Tibial nerve (tissue), 4 donors: Measurements from ENCODE around the gene ISYNA1. TPM values are rescaled to one million over a fixed set of nuclear protein-coding genes. Genes with fewer than 3 reads are reported as not detected.

ENCODE experiments used
- DNase-seq, 2 donors: peaks; one replicate each; pipeline ENCODE4 v3.0.0-alpha.2; 2019; ENCODE audit warnings: low spot score in 2 of 2
- H3K27ac ChIP-seq, 4 donors: fragments of 200-600 bp; sonication (generic) in 3 of 4; one replicate each; pipeline ENCODE4 v1.5.1; 2017 to 2019; ENCODE audit warnings: mild to moderate bottlenecking in 1 of 4
- H3K27me3 ChIP-seq, 2 donors: fragments of 200-600 bp; sonication (generic) in 1 of 2; one replicate each; pipeline versions ENCODE4 v1.5.1 to v1.6.0; 2017 to 2019
- H3K36me3 ChIP-seq, 3 donors: fragments of 200-600 bp; sonication (generic); one replicate each; pipeline ENCODE4 v1.5.1; 2018 to 2019
- H3K4me1 ChIP-seq, 4 donors: fragments of 200-600 bp; sonication (generic) in 3 of 4; one replicate each; pipeline ENCODE4 v1.5.1; 2017 to 2019
- H3K4me3 ChIP-seq, 4 donors: fragments of 200-600 bp; sonication (generic) in 3 of 4; one replicate each; pipeline ENCODE4 v1.5.1; 2017 to 2019; ENCODE audit warnings: mild to moderate bottlenecking in 1 of 4, moderate library complexity in 1 of 4
- H3K9me3 ChIP-seq, 4 donors: fragments of 200-600 bp; sonication (generic) in 3 of 4; one replicate each; pipeline ENCODE4 v1.5.1; 2017 to 2019
- EP300 ChIP-seq, 2 donors: sonication (generic); formaldehyde crosslinking; IDR thresholded peaks; one replicate each; pipeline ENCODE4 v1.6.1; 2017; ENCODE audit warnings: antibody characterized with exemption in 2 of 2, mild to moderate bottlenecking in 1 of 2
- POLR2A ChIP-seq, 2 donors: fragments of 450-650 bp; IDR thresholded peaks; one replicate each; pipeline ENCODE4 v1.6.1; 2017; ENCODE audit warnings: antibody characterized with exemption in 2 of 2, mild to moderate bottlenecking in 2 of 2, moderate library complexity in 2 of 2
- WGBS, 2 donors: methylation state at CpG; one replicate each; pipeline ENCODE4 v1.1.5; 2018; 5-methylcytosine and 5-hydroxymethylcytosine counted together
- total RNA-seq, 4 donors: library from RNA; depleted of rRNA; stranded (reverse); fragments of >200 nt; gene quantifications; one replicate each; pipeline ENCODE4 v1.1.0, GENCODE V29; 2016
- TF ChIP-seq, protein P1 (sequence below), 5 experiments: fragments of 200-600 bp in 3 of 5; fragments of 450-650 bp in 2 of 5; sonication (generic) in 3 of 5; IDR thresholded peaks; one replicate each; pipeline ENCODE4 v1.5.1; 2016 to 2019; ENCODE audit warnings: antibody characterized with exemption in 5 of 5, mild to moderate bottlenecking in 3 of 5, moderate library complexity in 2 of 5

The ISYNA1 gene
- total RNA-seq, 4 donors from 2014 or later, result 43.5 to 82.2 (median 52.4) TPM

DNA sequence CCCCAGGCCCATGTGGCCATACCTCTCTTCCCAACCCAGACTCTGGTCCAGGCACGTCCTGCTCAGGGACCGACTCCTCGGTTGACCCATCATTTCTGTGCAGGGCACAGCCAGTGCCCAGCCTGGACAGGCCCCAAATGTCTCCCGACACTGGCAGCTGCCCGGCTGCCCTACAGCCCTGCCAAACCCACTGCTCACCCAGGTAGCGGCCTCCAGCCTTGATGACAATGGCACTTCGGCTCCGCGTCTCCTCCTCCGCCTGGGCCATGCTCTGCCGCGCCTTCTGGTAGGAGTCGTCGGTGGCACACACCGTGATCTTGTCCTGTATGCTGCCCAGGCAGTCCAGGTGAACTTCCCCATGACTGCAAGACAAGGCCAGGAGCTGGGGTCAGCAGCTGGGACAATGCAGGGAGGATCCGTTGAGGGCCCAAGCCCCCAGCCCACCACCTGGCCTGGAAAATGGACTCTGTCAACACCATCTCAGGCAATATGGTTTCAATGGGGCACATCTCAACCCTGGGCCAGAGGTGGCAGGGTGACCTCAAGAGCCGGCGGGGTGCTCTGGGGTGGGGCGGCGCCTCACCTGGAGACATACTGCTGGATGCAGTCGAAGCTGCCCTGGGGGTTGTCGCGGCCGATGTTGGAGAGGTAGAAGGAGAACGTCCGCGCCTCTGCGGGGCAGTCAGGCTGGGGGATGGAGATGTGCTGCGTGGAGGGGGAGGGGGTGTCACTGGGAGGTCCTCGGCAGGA, 27.5 kb upstream of the ISYNA1 start:
- DNase-seq, result no peak
- H3K27me3 ChIP-seq, result no peaks in the 10 kb centered on the region
- no peaks in the 10 kb centered on the region for H3K9me3 ChIP-seq
- peaks cover 4 to 21% (median 12%) of the 10 kb centered on the region in 3 donors for H3K36me3 ChIP-seq
- TF ChIP-seq POLR2A (IDR thresholded peaks at IDR 0.05) (no peak), EP300 (IDR thresholded peaks at IDR 0.05) (no peak)
- TF ChIP-seq, protein P1, sequence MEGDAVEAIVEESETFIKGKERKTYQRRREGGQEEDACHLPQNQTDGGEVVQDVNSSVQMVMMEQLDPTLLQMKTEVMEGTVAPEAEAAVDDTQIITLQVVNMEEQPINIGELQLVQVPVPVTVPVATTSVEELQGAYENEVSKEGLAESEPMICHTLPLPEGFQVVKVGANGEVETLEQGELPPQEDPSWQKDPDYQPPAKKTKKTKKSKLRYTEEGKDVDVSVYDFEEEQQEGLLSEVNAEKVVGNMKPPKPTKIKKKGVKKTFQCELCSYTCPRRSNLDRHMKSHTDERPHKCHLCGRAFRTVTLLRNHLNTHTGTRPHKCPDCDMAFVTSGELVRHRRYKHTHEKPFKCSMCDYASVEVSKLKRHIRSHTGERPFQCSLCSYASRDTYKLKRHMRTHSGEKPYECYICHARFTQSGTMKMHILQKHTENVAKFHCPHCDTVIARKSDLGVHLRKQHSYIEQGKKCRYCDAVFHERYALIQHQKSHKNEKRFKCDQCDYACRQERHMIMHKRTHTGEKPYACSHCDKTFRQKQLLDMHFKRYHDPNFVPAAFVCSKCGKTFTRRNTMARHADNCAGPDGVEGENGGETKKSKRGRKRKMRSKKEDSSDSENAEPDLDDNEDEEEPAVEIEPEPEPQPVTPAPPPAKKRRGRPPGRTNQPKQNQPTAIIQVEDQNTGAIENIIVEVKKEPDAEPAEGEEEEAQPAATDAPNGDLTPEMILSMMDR (IDR thresholded peaks at IDR 0.05), result no peak
- peak overlapping the region; percentile 62 to 87 (median 83) for H3K27ac ChIP-seq
- peaks cover 0 to 74% (median 36%) of the 10 kb centered on the region in 4 donors for H3K4me1 ChIP-seq
- WGBS, 2 donors, result 92 to 93% methylated on average over 25 to 30 of the region's 30 CpGs
- H3K4me3 ChIP-seq, result no peak overlapping the region

DNA sequence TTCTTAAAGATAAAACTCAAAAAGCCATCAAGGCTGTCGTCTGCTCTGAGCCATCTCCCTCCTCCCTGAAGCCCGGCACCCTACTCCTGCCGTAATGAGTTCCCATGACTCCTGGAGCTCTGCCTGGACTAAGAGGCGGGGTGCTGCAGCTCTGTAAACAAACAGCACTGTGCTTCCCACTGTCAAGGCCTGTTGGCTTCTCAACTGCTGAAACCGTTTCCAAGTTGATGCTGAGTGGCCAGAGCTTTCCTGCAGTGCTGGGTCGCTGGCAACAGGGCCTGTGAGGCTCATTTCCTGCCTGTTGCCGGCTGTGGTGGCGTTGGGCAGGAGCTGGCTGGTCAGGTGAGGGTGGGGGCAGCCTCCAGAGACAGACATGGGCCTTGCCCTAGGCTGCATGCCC, 26.7 kb upstream of the ISYNA1 start:
- 9% methylated on average over 6 to 7 of the region's 8 CpGs for WGBS, 2 donors
- TF ChIP-seq, protein P1 (IDR thresholded peaks at IDR 0.05), result peak in 1 of 5 experiments; percentile 5
- peak in 1 of 2 donors; percentile 34 for TF ChIP-seq POLR2A (IDR thresholded peaks at IDR 0.05)
- TF ChIP-seq EP300 (IDR thresholded peaks at IDR 0.05), result peak in 1 of 2 donors; percentile 75
- Histone ChIP-seq H3K9me3 (no peaks in the 10 kb centered on the region), H3K27me3 (no peaks in the 10 kb centered on the region), H3K4me1 (peaks cover 0 to 72% (median 34%) of the 10 kb centered on the region in 4 donors), H3K4me3 (no peak overlapping the region), H3K27ac (peak overlapping the region; percentile 62 to 87 (median 83)), H3K36me3 (peaks cover 4 to 27% (median 12%) of the 10 kb centered on the region in 3 donors)
- DNase-seq, result peak; percentile 76 to 84

DNA sequence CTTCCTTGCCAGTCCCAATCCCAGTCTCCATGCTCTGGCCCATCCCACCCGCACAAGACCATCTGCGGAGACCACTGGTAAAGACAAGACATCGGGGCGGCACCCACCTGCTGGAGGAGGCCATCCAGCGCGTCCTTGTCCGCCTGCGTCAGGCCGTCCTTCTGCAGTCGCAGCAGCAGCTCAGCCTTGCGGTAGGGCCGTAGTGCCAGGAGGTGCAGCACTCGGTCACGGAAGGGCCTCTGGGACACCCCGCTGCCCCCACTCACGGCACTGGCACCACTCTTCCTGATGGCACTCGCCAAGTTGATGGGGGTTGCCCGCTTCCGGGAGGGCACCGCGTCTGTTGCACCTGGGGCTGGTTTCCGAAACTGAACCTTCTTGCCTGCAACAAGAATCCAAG, 23.5 kb upstream of the ISYNA1 start:
- H3K4me1 ChIP-seq, result peaks cover 0 to 72% (median 40%) of the 10 kb centered on the region in 4 donors

GRCh38 chr19:18460900-18461299, 23.0 kb upstream of the ISYNA1 start:
- H3K9me3 ChIP-seq, result peaks cover 0 to 5% (median 0%) of the 10 kb centered on the region in 4 donors
- H3K36me3 ChIP-seq, result peaks cover 4 to 54% (median 12%) of the 10 kb centered on the region in 3 donors
- TF ChIP-seq POLR2A (IDR thresholded peaks at IDR 0.05) (no peak), EP300 (IDR thresholded peaks at IDR 0.05) (no peak)
- TF ChIP-seq, protein P1 (IDR thresholded peaks at IDR 0.05), result no peak
- H3K4me3 ChIP-seq, result no peak overlapping the region
- peak overlapping the region; percentile 54 to 90 (median 80) for H3K27ac ChIP-seq
- H3K27me3 ChIP-seq, result no peaks in the 10 kb centered on the region
- DNase-seq, result no peak
- H3K4me1 ChIP-seq, result peaks cover 0 to 71% (median 39%) of the 10 kb centered on the region in 4 donors
- WGBS, 2 donors, result 64 to 81% methylated on average over 5 to 10 of the region's 12 CpGs

More for the DNA sequence above, 23.5 kb upstream of the ISYNA1 start:
- Histone ChIP-seq H3K9me3 (peaks cover 0 to 5% (median 0%) of the 10 kb centered on the region in 4 donors), H3K36me3 (peaks cover 4 to 49% (median 12%) of the 10 kb centered on the region in 3 donors), H3K4me3 (no peak overlapping the region), H3K27ac (peak overlapping the region in 3 of 4 donors; percentile 73 to 90 (median 86)), H3K27me3 (no peaks in the 10 kb centered on the region)
- TF ChIP-seq, protein P1 (IDR thresholded peaks at IDR 0.05), result no peak
- TF ChIP-seq POLR2A (IDR thresholded peaks at IDR 0.05) (no peak), EP300 (IDR thresholded peaks at IDR 0.05) (no peak)
- no peak for DNase-seq
- 92 to 95% methylated on average over 15 to 17 of the region's 22 CpGs for WGBS, 2 donors
